Heart left ventricle (tissue), 16 donors: ENCODE measurements around the gene WWOX. TPM values are rescaled to one million over a fixed set of nuclear protein-coding genes. Genes with fewer than 3 reads are reported as not detected.

ENCODE experiments used
- ATAC-seq, 4 donors: fragments of 200-7000 bp; cut with Tn5 transposase; one replicate each; pipeline ENCODE4 v1.9.1; 2020 to 2022; ENCODE audit warnings: moderate library complexity in 4 of 4, mild to moderate bottlenecking in 3 of 4, moderate number of reproducible peaks in 1 of 4
- DNase-seq, 5 donors: peaks; one replicate each; pipeline ENCODE4 v3.0.0-alpha.2; 2020
- H3K27ac ChIP-seq, 12 donors: fragments of 200-600 bp; sonication (generic) in 4 of 12; one replicate each; pipeline versions ENCODE4 v1.5.0 to v1.8.0; 2016 to 2022; ENCODE audit warnings: mild to moderate bottlenecking in 2 of 12
- H3K27me3 ChIP-seq, 9 donors: fragments of 200-600 bp; sonication (generic) in 2 of 9; one replicate each; pipeline versions ENCODE4 v1.5.1 to v1.8.0; 2016 to 2022; ENCODE audit warnings: mild to moderate bottlenecking in 3 of 9
- H3K36me3 ChIP-seq, 9 donors: fragments of 200-600 bp; sonication (generic) in 2 of 9; one replicate each; pipeline versions ENCODE4 v1.5.0 to v1.8.0; 2018 to 2022; ENCODE audit warnings: mild to moderate bottlenecking in 2 of 9
- H3K4me1 ChIP-seq, 12 donors: fragments of 200-600 bp; sonication (generic) in 4 of 12; one replicate each; pipeline versions ENCODE4 v1.5.0 to v1.8.0; 2016 to 2022; ENCODE audit warnings: mild to moderate bottlenecking in 3 of 12
- H3K4me3 ChIP-seq, 12 donors: fragments of 200-600 bp; sonication (generic) in 4 of 12; one replicate each; pipeline versions ENCODE4 v1.5.0 to v1.8.0; 2017 to 2022; ENCODE audit warnings: mild to moderate bottlenecking in 9 of 12, moderate library complexity in 4 of 12
- H3K9me3 ChIP-seq, 12 donors: fragments of 200-600 bp; sonication (generic) in 4 of 12; one replicate each; pipeline versions ENCODE4 v1.5.0 to v1.8.0; 2016 to 2022; ENCODE audit warnings: mild to moderate bottlenecking in 1 of 12
- POLR2A ChIP-seq, 2 donors: fragments of 450-650 bp; IDR thresholded peaks; one replicate each; pipeline ENCODE4 v1.6.1; 2017; ENCODE audit warnings: antibody characterized with exemption in 2 of 2, mild to moderate bottlenecking in 2 of 2, moderate library complexity in 2 of 2
- WGBS, 4 donors: extraction: QIAGEN DNeasy Blood & Tissue Kit in 2 of 4; methylation state at CpG; one replicate each; pipeline versions ENCODE4 v1.1.5 to v1.1.7; 2013 to 2018; 5-methylcytosine and 5-hydroxymethylcytosine counted together
- intact Hi-C, 10 donors: fragments of 100-400 bp; cut with DNase I; formaldehyde crosslinking; loops; one replicate each; pipeline versions ENCODE4 v1.11.1 to v1.14.2; 2022
- polyA plus RNA-seq, 2 donors: library from polyadenylated mRNA; stranded (reverse); fragments of 200-250 nt; gene quantifications; one replicate each; pipeline ENCODE4 v1.2.3, GENCODE V29; 2013
- total RNA-seq, 9 donors: library from RNA; depleted of rRNA in 2 of 9; stranded (reverse); fragments of >200 nt in 2 of 9; fragmentation: NEBNext Ultra II Directional in 3 of 9; extraction: Animal tissue kit (Norgen Biotek cat#: 25700) in 3 of 9; gene quantifications; one replicate each; pipeline versions ENCODE4 v1.1.0 to v1.2.4, GENCODE V29; 2016 to 2023
- TF ChIP-seq, protein P1 (sequence below), 12 donors: fragments of 200-600 bp; sonication (generic) in 4 of 12; IDR thresholded peaks; one replicate each; pipeline versions ENCODE4 v1.5.0 to v1.8.0; 2018 to 2022; ENCODE audit warnings: antibody characterized with exemption in 12 of 12, mild to moderate bottlenecking in 5 of 12
- donor health status: ischemic (EF 13 %, LVEDD 7.1; RV severe dilation, severe dysfunction).
- donor health status: healthy with polysubstance abuse.
- donor health status: DM: no; HTN: yes; CAD: no.
- donor health status: DM: no; HTN: no; CAD: no.
- donor health status: ischemic (EF 25% LVEDD 6.9; RV normal size, moderate dysfunction).
- donor health status: ischemic (EF 25% LVEDD 5.7; RV mildly dilated, moderate dysfunction).
- donor health status: healthy.
- donor health status: DM: yes; HTN: yes; CAD: no.
- donor health status: ischemic (EF 35%, LVEDD 5.7; RV mildly dilated, moderate dysfunction).
- donor health status: nonischemic (EF 11% LVEDD 7.7; RV severe dilation, severe dysfunction).
- donor health status: DM: yes; HTN: yes; CAD: no.
- donor health status: PGD.
- donor health status: ischemic (EF 29% LVEDD 5.4; RV normal size, mild dysfunction).
- donor health status: nonischemic (EF 23%, LVEDD 6.1; RV moderate dilation, normal function).

Gene WWOX
- total and polyA plus RNA-seq, 11 donors = 4.3 to 18.3 (median 9.1) TPM

DNA sequence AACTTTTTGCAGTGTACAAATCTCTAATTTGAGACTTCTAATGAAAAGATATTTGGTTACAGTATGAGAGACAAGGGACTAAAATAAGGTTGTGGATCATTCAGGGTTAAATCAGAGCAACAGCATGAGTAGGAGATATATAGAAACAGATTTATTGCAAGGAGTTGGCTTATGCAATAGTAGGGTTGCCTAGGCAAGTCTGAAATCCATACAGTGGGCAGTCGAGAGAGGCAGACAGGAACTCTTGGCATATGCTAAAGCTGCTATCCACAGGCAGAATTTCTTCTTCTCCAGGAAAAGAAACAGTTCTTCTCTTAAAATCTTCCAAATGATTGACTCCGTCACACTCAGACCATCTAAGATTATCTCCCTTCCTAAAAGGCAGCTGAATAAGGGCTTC lies 1000.3 kb downstream of the WWOX start:
- no peak overlapping the region for H3K27ac ChIP-seq
- H3K9me3 ChIP-seq = no peaks in the 10 kb centered on the region
- ATAC-seq (no peak), DNase-seq (no peak)
- no peak overlapping the region for H3K4me3 ChIP-seq
- WGBS, 4 donors = 88 to 93% (median 91%) methylated on average over 2 of the region's 2 CpGs
- intact Hi-C loops = no loop called here
- H3K36me3 ChIP-seq = no peaks in the 10 kb centered on the region
- no peaks in the 10 kb centered on the region for H3K27me3 ChIP-seq
- H3K4me1 ChIP-seq = peaks cover 0 to 18% (median 0%) of the 10 kb centered on the region in 12 donors
- TF ChIP-seq, protein P1, sequence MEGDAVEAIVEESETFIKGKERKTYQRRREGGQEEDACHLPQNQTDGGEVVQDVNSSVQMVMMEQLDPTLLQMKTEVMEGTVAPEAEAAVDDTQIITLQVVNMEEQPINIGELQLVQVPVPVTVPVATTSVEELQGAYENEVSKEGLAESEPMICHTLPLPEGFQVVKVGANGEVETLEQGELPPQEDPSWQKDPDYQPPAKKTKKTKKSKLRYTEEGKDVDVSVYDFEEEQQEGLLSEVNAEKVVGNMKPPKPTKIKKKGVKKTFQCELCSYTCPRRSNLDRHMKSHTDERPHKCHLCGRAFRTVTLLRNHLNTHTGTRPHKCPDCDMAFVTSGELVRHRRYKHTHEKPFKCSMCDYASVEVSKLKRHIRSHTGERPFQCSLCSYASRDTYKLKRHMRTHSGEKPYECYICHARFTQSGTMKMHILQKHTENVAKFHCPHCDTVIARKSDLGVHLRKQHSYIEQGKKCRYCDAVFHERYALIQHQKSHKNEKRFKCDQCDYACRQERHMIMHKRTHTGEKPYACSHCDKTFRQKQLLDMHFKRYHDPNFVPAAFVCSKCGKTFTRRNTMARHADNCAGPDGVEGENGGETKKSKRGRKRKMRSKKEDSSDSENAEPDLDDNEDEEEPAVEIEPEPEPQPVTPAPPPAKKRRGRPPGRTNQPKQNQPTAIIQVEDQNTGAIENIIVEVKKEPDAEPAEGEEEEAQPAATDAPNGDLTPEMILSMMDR (IDR thresholded peaks at IDR 0.05) = no peak
- TF ChIP-seq POLR2A (IDR thresholded peaks at IDR 0.05) = no peak

DNA sequence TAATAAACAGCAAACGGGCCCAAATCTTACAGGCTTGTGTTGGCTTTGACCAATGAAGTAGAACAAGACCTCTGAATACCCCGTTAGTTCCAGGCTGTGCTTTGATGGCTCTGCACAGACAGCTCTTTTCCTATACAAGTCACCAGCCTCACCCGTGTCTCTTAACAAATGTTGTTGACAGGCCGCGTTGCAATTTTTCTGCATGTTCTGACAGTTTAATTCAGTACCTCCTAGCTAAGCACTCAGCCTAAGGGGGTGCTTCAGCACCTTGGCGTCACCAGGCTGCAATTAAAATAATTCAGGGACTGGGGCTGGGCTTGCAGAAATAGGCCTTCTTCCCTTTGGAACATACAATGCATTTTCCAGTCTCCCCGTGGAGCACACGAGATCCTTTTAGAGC lies 1001.0 kb downstream of the WWOX start:
- no peak overlapping the region for H3K27ac ChIP-seq
- H3K27me3 ChIP-seq = no peaks in the 10 kb centered on the region
- H3K9me3 ChIP-seq = no peaks in the 10 kb centered on the region
- intact Hi-C loops = no loop called here
- H3K4me1 ChIP-seq = peaks cover 0 to 18% (median 0%) of the 10 kb centered on the region in 12 donors
- TF ChIP-seq, protein P1 (IDR thresholded peaks at IDR 0.05) = no peak
- no peak for TF ChIP-seq POLR2A (IDR thresholded peaks at IDR 0.05)
- H3K4me3 ChIP-seq = no peak overlapping the region
- no peaks in the 10 kb centered on the region for H3K36me3 ChIP-seq
- DNase-seq (no peak), ATAC-seq (no peak)
- 82 to 88% (median 85%) methylated on average over 8 of the region's 8 CpGs for WGBS, 4 donors

DNA sequence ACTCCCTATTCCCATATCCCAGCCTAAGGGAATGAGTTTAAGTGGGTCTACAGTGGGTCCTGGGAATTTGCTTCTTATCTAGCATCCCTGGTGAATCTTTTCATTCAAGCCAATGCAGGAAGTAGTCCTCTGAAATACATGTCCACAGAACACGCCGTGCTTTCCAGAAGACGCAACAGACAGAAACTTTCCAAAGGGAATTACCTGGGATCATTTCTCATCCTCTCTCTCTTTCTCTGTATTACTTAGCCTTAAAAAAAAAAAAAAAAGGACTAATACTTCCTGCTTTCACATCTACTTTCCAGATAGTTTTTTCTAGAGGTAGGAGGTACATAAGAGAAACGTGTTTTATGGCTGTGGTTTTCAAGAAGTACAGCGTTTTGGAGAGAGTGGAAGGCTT lies 1002.0 kb downstream of the WWOX start:
- H3K27ac ChIP-seq = no peak overlapping the region
- intact Hi-C loops = no loop called here
- H3K4me3 ChIP-seq = no peak overlapping the region
- no peaks in the 10 kb centered on the region for H3K9me3 ChIP-seq
- TF ChIP-seq POLR2A (IDR thresholded peaks at IDR 0.05) = no peak
- TF ChIP-seq, protein P1 (IDR thresholded peaks at IDR 0.05) = no peak
- no peaks in the 10 kb centered on the region for H3K27me3 ChIP-seq
- 79 to 89% (median 83%) methylated on average over 5 of the region's 5 CpGs for WGBS, 4 donors
- no peaks in the 10 kb centered on the region for H3K36me3 ChIP-seq
- DNase-seq (no peak), ATAC-seq (no peak)
- peaks cover 0 to 18% (median 0%) of the 10 kb centered on the region in 12 donors for H3K4me1 ChIP-seq

DNA sequence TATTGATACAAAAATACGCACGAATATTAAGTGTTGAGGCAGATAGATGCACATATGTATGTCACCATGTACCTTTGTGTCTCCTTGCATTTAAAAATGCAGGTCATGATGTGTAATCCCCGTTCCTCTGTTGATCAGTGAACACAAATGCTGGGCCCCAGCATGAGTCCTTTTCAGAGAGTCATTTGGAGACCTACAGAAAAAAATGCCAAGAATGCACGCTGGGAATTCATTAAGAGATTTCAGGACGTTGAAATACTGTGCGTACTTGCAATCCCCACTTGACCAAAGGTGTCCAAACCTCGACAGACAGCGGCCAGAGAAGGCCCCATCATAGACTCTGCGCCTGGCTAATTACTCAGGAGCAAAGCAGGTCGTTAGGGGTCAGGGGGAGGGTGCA lies 1005.1 kb downstream of the WWOX start:
- Histone ChIP-seq H3K27ac (no peak overlapping the region), H3K9me3 (no peaks in the 10 kb centered on the region), H3K36me3 (no peaks in the 10 kb centered on the region), H3K4me1 (no peaks in the 10 kb centered on the region), H3K4me3 (no peak overlapping the region), H3K27me3 (no peaks in the 10 kb centered on the region)
- 63 to 67% (median 65%) methylated on average over 10 of the region's 10 CpGs for WGBS, 4 donors
- ATAC-seq (no peak), DNase-seq (no peak)
- intact Hi-C loops = no loop called here
- TF ChIP-seq, protein P1 (IDR thresholded peaks at IDR 0.05) = no peak
